Prostate gland (tissue), 2 donors: ENCODE measurements around the gene FAM89B. TPM values are rescaled to one million over a fixed set of nuclear protein-coding genes. Genes with fewer than 3 reads are reported as not detected.

Experiments used
- DNase-seq: peaks from one replicate; pipeline ENCODE4 v3.0.0-alpha.2; 2019; ENCODE audit warnings: low spot score
- H3K27ac ChIP-seq, 2 donors: fragments of 200-600 bp; sonication (generic); 2 replicates each; pipeline ENCODE4 v1.5.1; 2017 to 2019
- H3K27me3 ChIP-seq: fragments of 200-600 bp; sonication (generic); replicated peaks from 2 replicates; pipeline ENCODE4 v1.5.1; 2019; ENCODE audit not compliant: insufficient read depth
- H3K36me3 ChIP-seq, 2 donors: fragments of 200-600 bp; sonication (generic); 1 replicate in 1 of 2; 2 replicates in 1 of 2; pipeline versions ENCODE4 v1.5.1 to v1.8.1; 2017 to 2019
- H3K4me1 ChIP-seq: fragments of 200-600 bp; sonication (generic); replicated peaks from 2 replicates; pipeline ENCODE4 v1.5.1; 2019
- H3K4me3 ChIP-seq, 2 donors: fragments of 200-600 bp; sonication (generic); 2 replicates each; pipeline ENCODE4 v1.5.1; 2017 to 2019
- H3K9me3 ChIP-seq: fragments of 200-600 bp; sonication (generic); 2 replicates; pipeline ENCODE4 v1.5.1; 2017
- CTCF ChIP-seq, 4 experiments: fragments of 200-600 bp in 2 of 4; fragments of 450-650 bp in 2 of 4; sonication (generic) in 2 of 4; IDR thresholded peaks; 1 replicate in 3 of 4; 2 replicates in 1 of 4; pipeline ENCODE4 v1.5.1; 2016 to 2019; ENCODE audit warnings: antibody characterized with exemption in 4 of 4, mild to moderate bottlenecking in 2 of 4, moderate library complexity in 2 of 4
- POLR2A ChIP-seq: fragments of 450-650 bp; IDR thresholded peaks from one replicate; pipeline ENCODE4 v1.6.1; 2016; ENCODE audit warnings: antibody characterized with exemption, mild to moderate bottlenecking
- POLR2AphosphoS5 ChIP-seq: sonication (generic); formaldehyde crosslinking; IDR thresholded peaks from one replicate; pipeline ENCODE4 v1.6.1; 2017; ENCODE audit warnings: antibody characterized with exemption
- WGBS: methylation state at CpG from one replicate; pipeline ENCODE4 v1.1.5; 2018; 5-methylcytosine and 5-hydroxymethylcytosine counted together
- intact Hi-C: fragments of 100-400 bp; cut with DNase I; formaldehyde crosslinking; loops from one replicate; pipeline ENCODE4 v1.14.2; 2022
- total RNA-seq, 2 donors: library from RNA; depleted of rRNA; stranded (reverse); fragments of >200 nt; gene quantifications; one replicate each; pipeline ENCODE4 v1.1.0, GENCODE V29; 2016

The FAM89B gene
- total RNA-seq, 2 donors from 2014 or later, result 68.6 to 92.6 TPM

- H3K4me1 ChIP-seq, result peaks cover 17% of the 10 kb centered on the region
- 16% methylated on average over 51 of the region's 60 CpGs for WGBS
- peak; percentile 80 for DNase-seq
These were observed 32.5 kb upstream of the FAM89B start for GRCh38 chr11:65539744-65540289.

DNA sequence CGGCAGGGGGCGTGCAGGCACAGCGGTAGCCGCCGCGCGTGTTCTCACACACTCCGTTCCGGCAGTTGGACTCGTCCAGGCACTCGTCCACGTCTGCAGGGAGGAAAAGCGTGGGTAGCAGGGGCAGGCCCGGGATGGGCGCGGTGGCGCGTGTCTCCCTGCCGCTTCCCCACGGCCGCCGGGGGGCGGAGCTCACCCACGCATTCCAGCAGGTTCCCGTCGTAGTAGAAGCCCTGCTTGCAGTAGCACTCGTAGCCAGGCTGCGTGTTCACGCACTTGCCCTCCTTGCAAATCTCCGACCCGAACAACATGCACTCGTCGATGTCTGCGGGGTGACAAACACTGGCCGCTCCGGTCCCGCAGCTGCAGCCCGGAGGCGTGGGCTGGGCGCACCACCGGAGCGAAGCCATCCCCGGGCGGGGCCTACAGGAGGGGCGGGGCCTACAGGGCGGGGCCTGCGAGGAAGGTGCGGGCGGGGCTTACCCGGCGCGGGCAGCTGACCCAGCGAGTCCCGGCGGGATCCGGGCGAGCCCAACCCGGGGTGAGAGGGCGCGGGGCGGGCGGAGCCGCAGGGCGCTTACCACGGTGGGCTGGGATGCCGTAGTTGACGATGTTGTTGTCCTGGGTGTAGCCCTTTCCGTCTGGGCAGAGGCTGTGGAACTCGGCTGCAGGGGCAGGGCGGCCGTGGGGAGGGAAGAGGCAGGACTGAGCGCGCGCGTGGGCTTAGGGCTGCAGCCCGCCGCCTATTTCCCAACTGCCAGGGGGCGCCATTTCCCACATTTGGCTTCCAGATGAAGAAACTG, 31.8 kb upstream of the FAM89B start:
- DNase-seq, result peak; percentile 84
- intact Hi-C loops, result loop anchor here (2.0 kb wide), 1 partner anchor 30 kb away; the partner anchor contains the start of gene ZNRD2
- TF ChIP-seq POLR2AphosphoS5 (peak; percentile 45), CTCF (IDR thresholded peaks at IDR 0.05) (peak; percentile 81 to 98 (median 91)), POLR2A (peak; percentile 58)
- WGBS, result 12% methylated on average over 46 of the region's 78 CpGs
- no peaks in the 10 kb centered on the region for H3K27me3 ChIP-seq
- peaks cover 17% of the 10 kb centered on the region for H3K4me1 ChIP-seq
- peak overlapping the region; percentile 80 to 89 for H3K27ac ChIP-seq
- H3K9me3 ChIP-seq, result no peaks in the 10 kb centered on the region
- peaks cover 0 to 20% of the 10 kb centered on the region in 2 donors for H3K36me3 ChIP-seq
- H3K4me3 ChIP-seq, result peak overlapping the region; percentile 45 to 50

More at GRCh38 chr11:65539744-65540289, 32.5 kb upstream of the FAM89B start:
- intact Hi-C loops, result loop anchor here (2.0 kb wide), 1 partner anchor 31 kb away; the partner anchor contains the start of gene ZNRD2
- peak in 1 of 4 experiments; percentile 48 for TF ChIP-seq CTCF (IDR thresholded peaks at IDR 0.05)
- no peak for TF ChIP-seq POLR2AphosphoS5
- TF ChIP-seq POLR2A, result peak; percentile 61
- no peaks in the 10 kb centered on the region for H3K9me3 ChIP-seq
- H3K4me3 ChIP-seq, result peak overlapping the region; percentile 45 to 50
- H3K27ac ChIP-seq, result peak overlapping the region; percentile 80 to 89
- H3K27me3 ChIP-seq, result no peaks in the 10 kb centered on the region
- H3K36me3 ChIP-seq, result peaks cover 5 to 20% of the 10 kb centered on the region in 2 donors

DNA sequence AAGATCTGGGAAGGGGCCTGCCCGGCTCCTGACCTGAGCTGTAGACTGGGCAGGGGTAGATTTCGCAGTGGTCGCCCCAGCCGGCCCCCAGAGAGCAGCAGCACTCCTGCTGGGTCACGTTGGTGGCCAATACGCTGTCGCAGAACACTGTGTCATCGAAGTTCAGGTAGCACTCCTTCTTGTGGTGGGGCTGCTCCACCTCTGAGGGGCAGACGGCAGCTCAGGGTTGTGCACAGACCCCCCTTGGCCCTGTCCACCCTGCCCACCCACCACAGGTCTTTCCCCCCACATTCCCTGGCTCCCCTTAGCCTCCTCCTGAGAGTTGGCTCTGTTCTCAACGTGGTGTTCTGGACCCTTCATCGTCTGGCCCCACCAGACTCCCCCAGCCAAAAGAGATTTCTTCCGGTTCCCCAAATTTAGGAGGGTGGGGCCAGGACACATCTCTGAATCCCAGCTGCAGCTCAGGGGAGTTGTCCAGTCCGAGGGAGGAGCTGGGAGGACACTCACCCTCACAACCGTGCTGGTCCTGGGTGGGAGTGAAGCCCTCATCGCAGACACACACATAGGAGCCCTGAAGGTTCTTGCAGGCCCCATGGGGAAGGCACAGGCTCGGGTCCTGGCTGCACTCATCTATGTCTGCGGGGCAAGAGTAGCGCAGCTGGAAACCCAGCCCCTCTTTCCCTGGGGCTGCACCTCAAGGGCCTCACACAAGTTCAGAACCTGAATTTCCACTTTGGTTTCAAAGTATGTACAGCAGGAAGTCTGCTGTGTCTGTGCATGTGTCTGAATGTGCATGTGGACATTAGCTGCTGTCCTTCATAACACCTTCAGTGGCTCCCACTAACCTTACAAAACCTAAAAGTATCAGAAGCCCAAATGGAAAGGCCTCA, 31.0 kb upstream of the FAM89B start:
- Histone ChIP-seq H3K36me3 (peaks cover 0 to 19% of the 10 kb centered on the region in 2 donors), H3K27me3 (no peaks in the 10 kb centered on the region), H3K4me1 (peaks cover 17% of the 10 kb centered on the region), H3K27ac (peak overlapping the region; percentile 80 to 89), H3K9me3 (no peaks in the 10 kb centered on the region), H3K4me3 (peak overlapping the region; percentile 45 to 50)
- WGBS, result 43% methylated on average over 18 of the region's 18 CpGs
- DNase-seq, result no peak
- intact Hi-C loops, result loop anchor here (2.0 kb wide), 1 partner anchor 29 kb away; the partner anchor contains the start of gene ZNRD2
- TF ChIP-seq POLR2AphosphoS5 (peak; percentile 81), CTCF (IDR thresholded peaks at IDR 0.05) (peak in 1 of 4 experiments; percentile 8), POLR2A (no peak)

GRCh38 chr11:65542738-65543390, 29.5 kb upstream of the FAM89B start:
- peaks cover 0 to 9% of the 10 kb centered on the region in 2 donors for H3K36me3 ChIP-seq
- intact Hi-C loops, result no loop called here
- TF ChIP-seq POLR2AphosphoS5 (no peak), POLR2A (no peak), CTCF (IDR thresholded peaks at IDR 0.05) (no peak)

More at GRCh38 chr11:65542738-65543390, 29.5 kb upstream of the FAM89B start:
- H3K4me1 ChIP-seq, result peaks cover 17% of the 10 kb centered on the region
- H3K27ac ChIP-seq, result peak overlapping the region; percentile 80 to 89
- H3K9me3 ChIP-seq, result no peaks in the 10 kb centered on the region
- no peak overlapping the region for H3K4me3 ChIP-seq
- WGBS, result 93% methylated on average over 3 of the region's 3 CpGs
- H3K27me3 ChIP-seq, result no peaks in the 10 kb centered on the region
- DNase-seq, result no peak
